Measurements from ENCODE around the gene MYL12A.

MYL12A gene

DNA sequence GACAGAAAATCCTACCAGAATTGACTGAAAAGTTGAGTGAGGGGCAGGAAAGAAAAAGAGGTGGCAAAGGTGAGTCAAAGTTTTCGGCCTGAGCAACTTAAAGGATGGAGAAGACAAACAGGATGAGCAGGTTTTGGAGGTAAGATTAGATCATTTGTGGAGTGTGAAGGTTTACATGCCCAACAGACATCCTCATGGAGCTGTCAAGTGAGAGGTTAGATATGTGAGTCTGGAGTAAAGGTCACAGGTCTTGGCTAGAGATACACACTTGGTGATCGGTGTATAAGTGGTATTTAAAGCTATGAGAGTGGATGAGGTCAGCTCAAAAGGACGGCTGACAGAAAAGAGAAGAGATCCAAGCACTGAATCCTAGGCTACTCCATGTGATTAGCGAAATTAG, 11.1 kb upstream of the MYL12A start:
- in situ Hi-C loops (cut with HindIII; ENCODE audit: low pct_ligation_motif_present, low sequenced_read_pairs) = no loop called here
- TF ChIP-seq CTCF (IDR thresholded peaks at IDR 0.05; ENCODE audit: low read depth, low read length, missing control alignments) = no peak
- H3K27me3 ChIP-seq (replicated peaks) = no peaks in the 10 kb centered on the region
- no peak overlapping the region for H3K4me3 ChIP-seq (ENCODE audit: low read depth, low read length)
- no peak for DNase-seq
- H3K27ac ChIP-seq = no peak overlapping the region
- no peaks in the 10 kb centered on the region for H3K36me3 ChIP-seq (replicated peaks)

- no peak for DNase-seq
- Histone ChIP-seq H3K36me3 (replicated peaks) (no peaks in the 10 kb centered on the region), H3K27me3 (replicated peaks) (no peaks in the 10 kb centered on the region), H3K4me3 (ENCODE audit: low read depth, low read length) (no peak overlapping the region), H3K27ac (no peak overlapping the region)
- in situ Hi-C loops (cut with HindIII; ENCODE audit: low pct_ligation_motif_present, low sequenced_read_pairs) = no loop called here
- TF ChIP-seq CTCF (IDR thresholded peaks at IDR 0.05; ENCODE audit: low read depth, low read length, missing control alignments) = peak; percentile 32
These were observed 8.9 kb upstream of the MYL12A start for GRCh38 chr18:3238742-3239141.

DNA sequence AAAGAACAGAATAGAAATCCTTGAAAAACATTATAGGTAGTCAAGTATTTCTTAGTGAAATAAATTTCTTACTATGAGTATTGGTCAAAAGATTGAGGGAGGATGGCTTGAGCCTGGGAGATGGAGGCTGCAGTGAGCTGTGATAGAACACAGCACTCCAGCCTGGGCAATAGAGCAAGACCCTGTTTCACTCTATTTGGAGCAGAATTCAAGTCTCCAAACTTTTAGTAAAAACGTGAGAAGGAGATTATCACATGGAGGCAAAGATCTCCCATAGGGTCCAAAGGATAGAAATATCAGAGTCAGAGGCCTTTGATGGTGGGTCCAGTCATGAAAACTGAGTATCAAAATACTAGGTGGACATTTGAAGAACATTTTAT, 2.4 kb upstream of the MYL12A start:
- no peaks in the 10 kb centered on the region for H3K27me3 ChIP-seq (replicated peaks)
- no peak overlapping the region for H3K27ac ChIP-seq
- DNase-seq = no peak
- in situ Hi-C loops (cut with HindIII; ENCODE audit: low pct_ligation_motif_present, low sequenced_read_pairs) = no loop called here
- H3K4me3 ChIP-seq (ENCODE audit: low read depth, low read length) = no peak overlapping the region
- TF ChIP-seq CTCF (IDR thresholded peaks at IDR 0.05; ENCODE audit: low read depth, low read length, missing control alignments) = no peak
- peaks cover 13% of the 10 kb centered on the region for H3K36me3 ChIP-seq (replicated peaks)

GRCh38 chr18:3245853-3246634, 1.6 kb upstream of the MYL12A start:
- peaks cover 16% of the 10 kb centered on the region for H3K36me3 ChIP-seq (replicated peaks)
- H3K27ac ChIP-seq = peak overlapping the region; percentile 98
- no peaks in the 10 kb centered on the region for H3K27me3 ChIP-seq (replicated peaks)
- in situ Hi-C loops (cut with HindIII; ENCODE audit: low pct_ligation_motif_present, low sequenced_read_pairs) = no loop called here
- peak; percentile 83 for DNase-seq
- peak overlapping the region; percentile 49 for H3K4me3 ChIP-seq (ENCODE audit: low read depth, low read length)
- TF ChIP-seq CTCF (IDR thresholded peaks at IDR 0.05; ENCODE audit: low read depth, low read length, missing control alignments) = peak; percentile 96

- Histone ChIP-seq H3K27me3 (replicated peaks) (no peaks in the 10 kb centered on the region), H3K4me3 (ENCODE audit: low read depth, low read length) (peak overlapping the region; percentile 97), H3K27ac (peak overlapping the region; percentile 98), H3K36me3 (replicated peaks) (peaks cover 16% of the 10 kb centered on the region)
- in situ Hi-C loops (cut with HindIII; ENCODE audit: low pct_ligation_motif_present, low sequenced_read_pairs) = no loop called here
- TF ChIP-seq CTCF (IDR thresholded peaks at IDR 0.05; ENCODE audit: low read depth, low read length, missing control alignments) = no peak
- DNase-seq = no peak
These were observed 864 bp upstream of the MYL12A start for GRCh38 chr18:3246635-3247239.
